ENCODE results near the gene RAB6A. TPM values are rescaled to one million over a fixed set of nuclear protein-coding genes. Genes with fewer than 3 reads are reported as not detected.
"Not testable (repeated sequence)": the region's sequence is repeated elsewhere in the genome, so short reads cannot be mapped to it uniquely, and the experiment has no call there.

Gene RAB6A
- total RNA-seq, 1 experiment from 2014 or later, result 227 TPM

GRCh38 chr11:73705053-73705452 is 55.8 kb downstream of the RAB6A start:
- ChIA-PET CTCF (no interaction called here), POLR2A (no interaction called here)
- no peak overlapping the region for H3K4me3 ChIP-seq (ENCODE audit: low read depth, low read length)
- no peaks in the 10 kb centered on the region for H3K4me1 Mint-ChIP-seq (ENCODE audit: low read depth, unreplicated experiment)
- H3K27ac Mint-ChIP-seq (ENCODE audit: unreplicated experiment), result no peak overlapping the region
- BruUV-seq (replicated peaks), result no TSS peak
- DNase-seq, result no peak
- no peaks in the 10 kb centered on the region for H3K9me3 Mint-ChIP-seq (ENCODE audit: unreplicated experiment)
- H3K27me3 Mint-ChIP-seq (ENCODE audit: insufficient read depth, unreplicated experiment), result no peaks in the 10 kb centered on the region
- TF ChIP-seq CTCF (IDR thresholded peaks at IDR 0.05; ENCODE audit: insufficient read depth in 1 of 2, low read depth in 1 of 2, low read length in 1 of 2, severe bottlenecking in 1 of 2, unreplicated experiment in 1 of 2), result no peak
- intact Hi-C loops (cut with micrococcal nuclease; ENCODE audit: unreplicated experiment), result no loop called here
- H3K4me1 ChIP-seq, result no peaks in the 10 kb centered on the region
- no peaks in the 10 kb centered on the region for H3K27me3 ChIP-seq (replicated peaks; ENCODE audit: control insufficient read depth, insufficient read depth, low read length)
- no peak overlapping the region for H3K4me3 Mint-ChIP-seq (ENCODE audit: unreplicated experiment)
- H3K9me3 ChIP-seq, result no peaks in the 10 kb centered on the region
- peaks cover 78% of the 10 kb centered on the region for H3K36me3 Mint-ChIP-seq (ENCODE audit: insufficient read depth, unreplicated experiment)
- peaks cover 1% of the 10 kb centered on the region for H3K36me3 ChIP-seq (ENCODE audit: control insufficient read depth, insufficient read depth, low read length)

GRCh38 chr11:73693899-73694525 is 66.9 kb downstream of the RAB6A start:
- no peak overlapping the region for H3K27ac Mint-ChIP-seq (ENCODE audit: unreplicated experiment)
- no peaks in the 10 kb centered on the region for H3K4me1 ChIP-seq
- intact Hi-C loops (cut with micrococcal nuclease; ENCODE audit: unreplicated experiment), result no loop called here
- H3K36me3 Mint-ChIP-seq (ENCODE audit: insufficient read depth, unreplicated experiment), result peaks cover 55% of the 10 kb centered on the region
- H3K27me3 ChIP-seq (replicated peaks; ENCODE audit: control insufficient read depth, insufficient read depth, low read length), result no peaks in the 10 kb centered on the region
- no peaks in the 10 kb centered on the region for H3K4me1 Mint-ChIP-seq (ENCODE audit: low read depth, unreplicated experiment)
- BruUV-seq (replicated peaks), result no TSS peak
- H3K4me3 ChIP-seq (ENCODE audit: low read depth, low read length), result no peak overlapping the region
- no peaks in the 10 kb centered on the region for H3K9me3 Mint-ChIP-seq (ENCODE audit: unreplicated experiment)
- H3K27me3 Mint-ChIP-seq (ENCODE audit: insufficient read depth, unreplicated experiment), result no peaks in the 10 kb centered on the region
- no peaks in the 10 kb centered on the region for H3K9me3 ChIP-seq
- ChIA-PET POLR2A (no interaction called here), CTCF (no interaction called here)
- H3K4me3 Mint-ChIP-seq (ENCODE audit: unreplicated experiment), result no peak overlapping the region
- no peak for TF ChIP-seq CTCF (IDR thresholded peaks at IDR 0.05; ENCODE audit: insufficient read depth in 1 of 2, low read depth in 1 of 2, low read length in 1 of 2, severe bottlenecking in 1 of 2, unreplicated experiment in 1 of 2)
- no peak for DNase-seq
- H3K36me3 ChIP-seq (ENCODE audit: control insufficient read depth, insufficient read depth, low read length), result 0 out of 2 replicates have a peak, but pooled peaks cover 3% of the 10 kb centered on the region

GRCh38 chr11:73680687-73681086 is 80.2 kb downstream of the RAB6A start:
- no peaks in the 10 kb centered on the region for H3K4me1 Mint-ChIP-seq (ENCODE audit: low read depth, unreplicated experiment)
- no peaks in the 10 kb centered on the region for H3K27me3 Mint-ChIP-seq (ENCODE audit: insufficient read depth, unreplicated experiment)
- no peaks in the 10 kb centered on the region for H3K27me3 ChIP-seq (replicated peaks; ENCODE audit: control insufficient read depth, insufficient read depth, low read length)
- POLR2A ChIA-PET, result interaction anchor here (0.6 to 0.7 kb wide), 2 partner anchors 171 to 250 kb away, joined by 3 to 8 read pairs; no protein-coding TSS in a partner anchor
- no TSS peak for BruUV-seq (replicated peaks)
- no peak overlapping the region for H3K4me3 Mint-ChIP-seq (ENCODE audit: unreplicated experiment)
- no peaks in the 10 kb centered on the region for H3K9me3 ChIP-seq
- H3K36me3 Mint-ChIP-seq (ENCODE audit: insufficient read depth, unreplicated experiment), result peaks cover 77% of the 10 kb centered on the region
- intact Hi-C loops (cut with micrococcal nuclease; ENCODE audit: unreplicated experiment), result no loop called here
- H3K36me3 ChIP-seq (ENCODE audit: control insufficient read depth, insufficient read depth, low read length), result no peaks in the 10 kb centered on the region; the same call in 1 of the 2 replicates
- no peak overlapping the region for H3K27ac Mint-ChIP-seq (ENCODE audit: unreplicated experiment)
- no peak for TF ChIP-seq CTCF (IDR thresholded peaks at IDR 0.05; ENCODE audit: insufficient read depth in 1 of 2, low read depth in 1 of 2, low read length in 1 of 2, severe bottlenecking in 1 of 2, unreplicated experiment in 1 of 2)
- CTCF ChIA-PET, result interaction anchor here (0.8 to 1.8 kb wide), 3 partner anchors 16 to 251 kb away, joined by 3 to 7 read pairs (median 3); no protein-coding TSS in a partner anchor
- no peaks in the 10 kb centered on the region for H3K4me1 ChIP-seq
- no peaks in the 10 kb centered on the region for H3K9me3 Mint-ChIP-seq (ENCODE audit: unreplicated experiment)
- H3K4me3 ChIP-seq (ENCODE audit: low read depth, low read length), result no peak overlapping the region
- DNase-seq, result no peak

- H3K4me1 ChIP-seq; H3K36me3 ChIP-seq (ENCODE audit: control insufficient read depth, insufficient read depth, low read length); POLR2A ChIA-PET; intact Hi-C loops (cut with micrococcal nuclease; ENCODE audit: unreplicated experiment); H3K27me3 Mint-ChIP-seq (ENCODE audit: insufficient read depth, unreplicated experiment); H3K4me1 Mint-ChIP-seq (ENCODE audit: low read depth, unreplicated experiment); H3K4me3 Mint-ChIP-seq (ENCODE audit: unreplicated experiment); DNase-seq; BruUV-seq (replicated peaks); H3K4me3 ChIP-seq (ENCODE audit: low read depth, low read length); H3K9me3 ChIP-seq; H3K27me3 ChIP-seq (replicated peaks; ENCODE audit: control insufficient read depth, insufficient read depth, low read length); CTCF ChIA-PET; H3K9me3 Mint-ChIP-seq (ENCODE audit: unreplicated experiment); H3K27ac Mint-ChIP-seq (ENCODE audit: unreplicated experiment): not testable (repeated sequence)
- peaks cover 74% of the 10 kb centered on the region for H3K36me3 Mint-ChIP-seq (ENCODE audit: insufficient read depth, unreplicated experiment)
Measured at GRCh38 chr11:73676552-73676951, 84.3 kb downstream of the RAB6A start.
